DND-41 (cell line): ENCODE measurements around the gene ZDHHC1.

Source experiments
- EZH2 ChIP-seq: IDR thresholded peaks from 3 replicates; pipeline ENCODE4 v1.6.1; 2012; ENCODE audit warnings: borderline replicate concordance, low read depth, mild to moderate bottlenecking, moderate library complexity, low read length, inconsistent platforms; ENCODE audit not compliant: severe bottlenecking
- TF ChIP-seq, protein P1 (sequence below): IDR thresholded peaks from 2 replicates; pipeline ENCODE4 v1.5.1; 2012; ENCODE audit warnings: borderline replicate concordance, low read length, moderate library complexity, mild to moderate bottlenecking; ENCODE audit not compliant: poor library complexity, severe bottlenecking; ENCODE audit errors: extremely low read depth

DNA sequence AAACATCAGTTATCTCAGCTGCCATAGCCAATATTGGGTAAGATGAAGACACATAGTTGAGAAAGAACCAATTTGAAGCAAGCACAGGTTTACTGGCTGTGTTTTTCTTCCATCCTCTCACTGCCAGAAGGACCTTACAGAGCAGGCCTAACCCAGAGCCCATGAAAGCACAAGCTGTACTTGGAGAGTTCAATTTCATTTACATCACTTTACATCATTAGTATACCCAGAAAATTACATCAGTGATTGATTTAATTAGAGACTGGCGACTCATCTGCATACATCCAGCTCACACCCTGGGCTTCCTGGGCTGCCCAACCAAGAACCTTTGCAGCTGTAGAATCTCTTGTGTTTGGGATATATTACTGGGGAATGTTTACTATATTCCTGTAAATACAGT lies 66.0 kb downstream of the ZDHHC1 start:
- TF ChIP-seq, protein P1, sequence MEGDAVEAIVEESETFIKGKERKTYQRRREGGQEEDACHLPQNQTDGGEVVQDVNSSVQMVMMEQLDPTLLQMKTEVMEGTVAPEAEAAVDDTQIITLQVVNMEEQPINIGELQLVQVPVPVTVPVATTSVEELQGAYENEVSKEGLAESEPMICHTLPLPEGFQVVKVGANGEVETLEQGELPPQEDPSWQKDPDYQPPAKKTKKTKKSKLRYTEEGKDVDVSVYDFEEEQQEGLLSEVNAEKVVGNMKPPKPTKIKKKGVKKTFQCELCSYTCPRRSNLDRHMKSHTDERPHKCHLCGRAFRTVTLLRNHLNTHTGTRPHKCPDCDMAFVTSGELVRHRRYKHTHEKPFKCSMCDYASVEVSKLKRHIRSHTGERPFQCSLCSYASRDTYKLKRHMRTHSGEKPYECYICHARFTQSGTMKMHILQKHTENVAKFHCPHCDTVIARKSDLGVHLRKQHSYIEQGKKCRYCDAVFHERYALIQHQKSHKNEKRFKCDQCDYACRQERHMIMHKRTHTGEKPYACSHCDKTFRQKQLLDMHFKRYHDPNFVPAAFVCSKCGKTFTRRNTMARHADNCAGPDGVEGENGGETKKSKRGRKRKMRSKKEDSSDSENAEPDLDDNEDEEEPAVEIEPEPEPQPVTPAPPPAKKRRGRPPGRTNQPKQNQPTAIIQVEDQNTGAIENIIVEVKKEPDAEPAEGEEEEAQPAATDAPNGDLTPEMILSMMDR: no peak
- TF ChIP-seq EZH2: no peak
